Measurements from ENCODE around the gene S100P. TPM values are rescaled to one million over a fixed set of nuclear protein-coding genes. Genes with fewer than 3 reads are reported as not detected.

Gene S100P
- total RNA-seq (2022; extraction: Qiagen RNA extraction): 44.4 to 144 TPM (median 132 TPM) in 5 replicates

DNA sequence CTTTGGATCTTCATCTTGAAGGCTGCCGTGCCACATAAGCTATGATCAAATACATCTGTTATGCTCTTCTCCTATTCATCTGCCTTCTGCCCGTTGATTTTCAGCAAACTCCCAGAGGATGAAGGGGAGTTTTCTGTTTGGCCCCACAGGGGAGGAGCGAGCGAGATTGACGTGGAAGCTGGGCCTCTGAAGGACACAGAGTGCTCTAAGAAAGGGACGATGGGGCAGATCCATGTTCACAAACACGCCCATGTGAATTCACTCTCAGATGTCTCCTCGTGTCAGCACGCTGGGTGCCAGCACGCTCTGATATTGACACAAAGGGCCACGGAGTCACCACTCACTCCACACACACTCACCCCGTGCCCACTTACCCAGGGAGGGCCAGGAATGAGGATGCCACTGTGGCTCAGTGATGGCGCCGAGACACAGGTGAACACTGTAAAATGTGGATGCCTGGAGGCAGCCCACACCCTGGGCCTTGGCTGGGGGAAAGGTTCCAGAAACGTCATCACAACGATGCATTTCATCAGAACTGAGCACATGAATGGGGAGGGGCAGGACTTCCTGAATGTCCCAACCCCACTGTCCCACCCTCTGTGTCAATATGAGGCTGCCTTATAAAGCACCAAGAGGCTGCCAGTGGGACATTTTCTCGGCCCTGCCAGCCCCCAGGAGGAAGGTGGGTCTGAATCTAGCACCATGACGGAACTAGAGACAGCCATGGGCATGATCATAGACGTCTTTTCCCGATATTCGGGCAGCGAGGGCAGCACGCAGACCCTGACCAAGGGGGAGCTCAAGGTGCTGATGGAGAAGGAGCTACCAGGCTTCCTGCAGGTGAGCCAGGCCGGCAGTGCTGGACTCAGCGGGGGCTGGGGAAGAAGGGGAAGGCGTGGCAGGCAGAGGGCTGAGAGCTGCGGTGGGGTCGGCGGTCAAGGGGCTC is at the start of gene S100P:
Gene S100P (plus strand): TSS at position 648 of the 946 bp plus-strand sequence. CDS start 55 bp downstream, at position 703.

DNA sequence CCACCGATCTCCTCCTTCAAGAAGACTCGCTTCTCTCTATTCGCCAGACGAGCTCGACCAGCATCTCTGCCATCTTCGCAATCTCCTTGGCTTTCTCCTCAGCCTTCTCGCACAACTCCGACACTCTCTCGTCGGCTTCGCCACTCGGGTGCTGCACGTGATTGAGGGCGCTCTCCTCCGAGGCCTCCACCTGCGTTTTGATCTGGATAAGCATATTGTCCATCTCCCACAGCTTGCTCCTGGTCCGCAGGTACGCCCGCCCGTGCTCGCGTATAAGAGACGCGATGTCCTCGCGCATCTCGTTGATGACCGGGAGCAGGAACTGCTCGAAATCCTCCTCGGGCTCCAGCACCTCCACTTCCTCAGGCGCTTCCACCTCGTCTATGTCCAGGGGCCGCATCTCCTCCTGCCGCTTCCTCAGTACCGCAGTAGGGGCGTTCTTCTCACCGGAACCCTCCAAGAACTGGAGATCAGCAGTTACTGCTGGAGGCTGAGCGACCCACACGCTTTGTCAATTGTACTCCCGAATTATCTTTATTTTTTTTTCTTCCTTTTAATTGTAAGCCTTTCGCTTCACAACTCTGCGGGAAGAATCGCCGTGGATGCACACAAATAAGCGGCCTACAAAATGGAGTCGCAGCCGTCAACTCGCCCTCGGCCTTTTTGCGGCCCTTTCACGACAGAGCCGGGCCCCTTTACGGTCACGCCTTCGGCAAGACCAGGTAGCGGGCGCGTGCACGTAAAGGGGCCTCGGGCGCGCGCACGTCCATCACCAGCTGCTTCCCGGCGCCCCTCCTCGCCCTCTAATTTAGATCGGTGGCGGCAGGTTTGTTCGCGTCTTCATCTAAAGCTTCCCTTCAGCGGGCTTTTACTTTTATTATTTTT is 15.8 kb downstream of the S100P start, which contains the start of gene MRFAP1L1:
Gene MRFAP1L1 (minus strand): TSS at position 636 of the 885 bp plus-strand sequence. CDS start 236 bp downstream, at position 400.

DNA sequence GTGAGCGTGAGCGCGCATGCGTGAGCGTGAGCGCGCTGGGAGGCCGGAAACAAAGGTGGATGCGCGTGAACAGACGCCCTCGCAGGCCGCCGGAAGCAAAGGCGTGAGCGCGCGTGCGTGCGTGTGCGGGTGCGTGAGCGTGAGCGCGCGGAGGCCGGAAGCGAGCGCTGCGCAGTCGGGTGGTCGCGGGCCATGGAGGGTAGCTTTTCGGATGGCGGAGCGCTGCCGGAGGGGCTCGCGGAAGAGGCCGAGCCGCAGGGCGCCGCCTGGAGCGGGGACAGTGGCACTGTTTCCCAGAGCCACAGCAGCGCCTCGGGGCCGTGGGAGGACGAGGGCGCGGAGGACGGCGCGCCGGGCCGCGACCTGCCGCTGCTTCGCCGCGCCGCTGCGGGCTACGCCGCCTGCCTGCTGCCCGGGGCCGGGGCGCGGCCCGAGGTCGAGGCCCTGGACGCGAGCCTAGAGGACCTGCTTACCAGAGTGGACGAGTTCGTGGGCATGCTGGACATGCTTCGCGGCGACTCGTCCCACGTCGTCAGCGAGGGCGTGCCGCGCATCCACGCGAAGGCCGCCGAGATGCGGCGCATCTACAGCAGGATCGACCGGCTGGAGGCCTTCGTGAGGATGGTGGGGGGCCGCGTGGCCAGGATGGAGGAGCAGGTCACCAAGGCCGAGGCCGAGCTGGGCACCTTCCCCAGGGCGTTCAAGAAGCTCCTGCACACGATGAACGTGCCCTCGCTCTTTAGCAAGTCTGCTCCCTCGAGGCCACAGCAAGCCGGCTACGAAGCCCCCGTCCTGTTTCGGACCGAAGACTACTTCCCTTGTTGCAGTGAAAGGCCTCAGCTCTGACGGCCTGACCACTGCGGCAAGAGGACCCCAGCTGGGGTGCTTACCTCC is 22.6 kb downstream of the S100P start, which contains the start of gene BLOC1S4:
Gene BLOC1S4 (plus strand): TSS at position 157 of the 894 bp plus-strand sequence. CDS start 36 bp downstream, at position 193.

Other genes starting within 250 kb of the S100P start
- gene PPP2R2C, start 221.3 kb upstream of the S100P start, total RNA-seq (2022; extraction: Qiagen RNA extraction): 31.0 to 37.7 TPM (median 35.7 TPM) in 5 replicates
- 8.6 to 10.3 TPM (median 9.4 TPM) in 5 replicates for gene MAN2B2, start 118.7 kb upstream of the S100P start, total RNA-seq (2022; extraction: Qiagen RNA extraction)
- 264 to 286 TPM (median 272 TPM) in 5 replicates for gene MRFAP1, start 53.2 kb upstream of the S100P start, total RNA-seq (2022; extraction: Qiagen RNA extraction)
- 31.8 to 38.1 TPM (median 34.5 TPM) in 5 replicates for gene MRFAP1L1, start 16.0 kb downstream of the S100P start, total RNA-seq (2022; extraction: Qiagen RNA extraction)
- gene BLOC1S4, start 22.3 kb downstream of the S100P start, total RNA-seq (2022; extraction: Qiagen RNA extraction): 13.1 to 19.6 TPM (median 17.3 TPM) in 5 replicates
- 11.1 to 22.9 TPM (median 16.5 TPM) in 5 replicates for gene KIAA0232, start 88.8 kb downstream of the S100P start, total RNA-seq (2022; extraction: Qiagen RNA extraction)
- gene TBC1D14, start 215.9 kb downstream of the S100P start, total RNA-seq (2022; extraction: Qiagen RNA extraction): 37.1 to 43.8 TPM (median 40.3 TPM) in 5 replicates